Stomach (tissue), 9 donors: ENCODE data around the gene SVIL. TPM values are rescaled to one million over a fixed set of nuclear protein-coding genes. Genes with fewer than 3 reads are reported as not detected.
"Not testable (repeated sequence)": the region's sequence is repeated elsewhere in the genome, so short reads cannot be mapped to it uniquely, and the experiment has no call there.

Source experiments
- DNase-seq, 2 donors: peaks; one replicate each; pipeline versions ENCODE4 v3.0.0 to v3.0.0-alpha.2; 2013 to 2019
- H3K27ac ChIP-seq, 5 donors: fragments of 200-600 bp in 4 of 5; sonication (generic) in 4 of 5; one replicate each; pipeline ENCODE4 v1.5.1; 2013 to 2019; ENCODE audit warnings: mild to moderate bottlenecking in 1 of 5, moderate library complexity in 1 of 5
- H3K27me3 ChIP-seq, 3 donors: fragments of 200-600 bp; sonication (generic); one replicate each; pipeline ENCODE4 v1.5.1; 2017 to 2019; ENCODE audit warnings: mixed run types in 1 of 3
- H3K36me3 ChIP-seq, 4 donors: fragments of 200-600 bp; sonication (generic); 1 replicate in 3 of 4; 2 replicates in 1 of 4; pipeline ENCODE4 v1.5.1; 2016 to 2019
- H3K4me1 ChIP-seq, 4 donors: fragments of 200-600 bp; sonication (generic); one replicate each; pipeline ENCODE4 v1.5.1; 2016 to 2019
- H3K4me3 ChIP-seq, 4 donors: fragments of 200-600 bp; sonication (generic) in 3 of 4; one replicate each; pipeline ENCODE4 v1.5.1; 2016 to 2019; ENCODE audit warnings: mild to moderate bottlenecking in 1 of 4
- H3K9me3 ChIP-seq, 4 donors: fragments of 200-600 bp; sonication (generic); one replicate each; pipeline ENCODE4 v1.5.1; 2016 to 2019
- CTCF ChIP-seq, 7 experiments: fragments of 450-650 bp in 4 of 7; fragments of 200-600 bp in 3 of 7; sonication (generic) in 3 of 7; IDR thresholded peaks; one replicate each; pipeline ENCODE4 v1.5.1; 2016 to 2019; ENCODE audit warnings: antibody characterized with exemption in 7 of 7, control low read depth in 2 of 7, mild to moderate bottlenecking in 1 of 7
- EP300 ChIP-seq: sonication (generic); formaldehyde crosslinking; IDR thresholded peaks from one replicate; pipeline ENCODE4 v1.6.1; 2017; ENCODE audit warnings: antibody characterized with exemption
- POLR2A ChIP-seq, 4 donors: fragments of 450-650 bp; IDR thresholded peaks; one replicate each; pipeline ENCODE4 v1.6.1; 2016; ENCODE audit warnings: antibody characterized with exemption in 4 of 4, control low read depth in 2 of 4, mild to moderate bottlenecking in 1 of 4, moderate library complexity in 1 of 4
- POLR2AphosphoS5 ChIP-seq, 3 donors: sonication (generic); formaldehyde crosslinking; IDR thresholded peaks; one replicate each; pipeline ENCODE4 v1.6.1; 2016; ENCODE audit warnings: antibody characterized with exemption in 3 of 3
- WGBS, 5 donors: extraction: QIAGEN DNeasy Blood & Tissue Kit in 3 of 5; methylation state at CpG; one replicate each; pipeline versions ENCODE4 v1.1.5 to v1.1.7; 2013 to 2018; 5-methylcytosine and 5-hydroxymethylcytosine counted together
- intact Hi-C: fragments of 100-400 bp; cut with DNase I; formaldehyde crosslinking; loops from one replicate; pipeline ENCODE4 v1.15.1; 2023; ENCODE audit warnings: low total_unique reads
- polyA plus RNA-seq, 3 donors: library from polyadenylated mRNA; stranded (reverse); fragments of 200-250 nt; gene quantifications; one replicate each; pipeline ENCODE4 v1.2.3, GENCODE V29; 2013
- total RNA-seq, 5 donors: library from RNA; depleted of rRNA; stranded (reverse); fragments of >200 nt; gene quantifications; one replicate each; pipeline versions ENCODE4 v1.1.0 to v1.2.3, GENCODE V29; 2014 to 2016
- donor health status: healthy with polysubstance abuse.
- donor health status: Bipolar disorder and iron deficiency.
- donor health status: healthy.

The SVIL gene
- total and polyA plus RNA-seq, 8 donors, result 6.8 to 400 (median 112) TPM

- no peak for DNase-seq
- Histone ChIP-seq H3K4me3 (no peak overlapping the region), H3K9me3 (no peaks in the 10 kb centered on the region), H3K4me1 (peaks cover 0 to 32% (median 17%) of the 10 kb centered on the region in 4 donors), H3K27me3 (no peaks in the 10 kb centered on the region), H3K36me3 (peaks cover 0 to 3% (median 0%) of the 10 kb centered on the region in 4 donors), H3K27ac (no peak overlapping the region)
- intact Hi-C loops, result loop anchor here (5.0 kb wide), 1 partner anchor 59 kb away; no protein-coding TSS in a partner anchor
- WGBS, 5 donors, result 88 to 100% (median 93%) methylated on average over 1 of the region's 1 CpG
- TF ChIP-seq POLR2AphosphoS5 (IDR thresholded peaks at IDR 0.05) (no peak), EP300 (no peak), POLR2A (IDR thresholded peaks at IDR 0.05) (no peak), CTCF (IDR thresholded peaks at IDR 0.05) (no peak)
These were observed 188.4 kb downstream of the SVIL start for GRCh38 chr10:29446327-29446726.

- H3K36me3 ChIP-seq, result peaks cover 0 to 5% (median under 1%) of the 10 kb centered on the region in 4 donors
- DNase-seq, result no peak
- H3K27me3 ChIP-seq, result no peaks in the 10 kb centered on the region
- H3K27ac ChIP-seq, result no peak overlapping the region
- no peak for TF ChIP-seq CTCF (IDR thresholded peaks at IDR 0.05)
- peaks cover 0 to 27% (median 13%) of the 10 kb centered on the region in 4 donors for H3K4me1 ChIP-seq
- WGBS, 5 donors, result 79 to 95% (median 92%) methylated on average over 5 of the region's 5 CpGs
- intact Hi-C loops, result no loop called here
- H3K4me3 ChIP-seq, result no peak overlapping the region
- H3K9me3 ChIP-seq, result peaks cover 0 to 5% (median 4%) of the 10 kb centered on the region in 4 donors
These were observed 190.8 kb downstream of the SVIL start for GRCh38 chr10:29443745-29444523.

GRCh38 chr10:29440981-29441380 is 193.8 kb downstream of the SVIL start:
- H3K36me3 ChIP-seq, result peaks cover 0 to 14% (median 4%) of the 10 kb centered on the region in 4 donors
- peaks cover 0 to 31% (median 22%) of the 10 kb centered on the region in 4 donors for H3K9me3 ChIP-seq
- no peak overlapping the region for H3K27ac ChIP-seq
- TF ChIP-seq POLR2A (IDR thresholded peaks at IDR 0.05) (no peak), CTCF (IDR thresholded peaks at IDR 0.05) (no peak), POLR2AphosphoS5 (IDR thresholded peaks at IDR 0.05) (no peak)
- H3K4me1 ChIP-seq, result peaks cover 0 to 9% (median 2%) of the 10 kb centered on the region in 4 donors
- no peak overlapping the region for H3K4me3 ChIP-seq
- intact Hi-C loops, result no loop called here
- no peak for DNase-seq
- no peaks in the 10 kb centered on the region for H3K27me3 ChIP-seq
- WGBS, 5 donors, result 96 to 100% (median 96%) methylated on average over 2 of the region's 2 CpGs

GRCh38 chr10:29439005-29439404 is 195.8 kb downstream of the SVIL start:
- peaks cover 0 to 31% (median 23%) of the 10 kb centered on the region in 4 donors for H3K9me3 ChIP-seq
- H3K4me1 ChIP-seq, H3K27me3 ChIP-seq, intact Hi-C loops, H3K27ac ChIP-seq, DNase-seq, H3K4me3 ChIP-seq: not testable (repeated sequence)
- WGBS, 5 donors, result 84 to 95% (median 90%) methylated on average over 3 of the region's 3 CpGs
- H3K36me3 ChIP-seq, result peaks cover 0 to 14% (median 4%) of the 10 kb centered on the region in 4 donors

- 83 to 92% (median 91%) methylated on average over 9 of the region's 9 CpGs for WGBS, 5 donors
- DNase-seq, result no peak
- H3K4me3 ChIP-seq, result no peak overlapping the region
- TF ChIP-seq POLR2A (IDR thresholded peaks at IDR 0.05) (no peak), CTCF (IDR thresholded peaks at IDR 0.05) (no peak), POLR2AphosphoS5 (IDR thresholded peaks at IDR 0.05) (no peak), EP300 (no peak)
- H3K27ac ChIP-seq, result no peak overlapping the region
- peaks cover 0 to 31% (median 23%) of the 10 kb centered on the region in 4 donors for H3K9me3 ChIP-seq
- intact Hi-C loops, result no loop called here
- no peaks in the 10 kb centered on the region for H3K27me3 ChIP-seq
- H3K4me1 ChIP-seq, result peaks cover 0 to 7% (median 2%) of the 10 kb centered on the region in 4 donors
- H3K36me3 ChIP-seq, result peaks cover 0 to 14% (median 4%) of the 10 kb centered on the region in 4 donors
These were observed 196.5 kb downstream of the SVIL start for GRCh38 chr10:29438271-29438670.
